AG09309 (cell line): ENCODE data around the gene SFXN5.

Experiments used
- DNase-seq: peaks from one replicate; pipeline ENCODE4 v3.0.0-alpha.2; 2010; ENCODE audit warnings: low read depth
- H3K4me3 ChIP-seq: 2 replicates; pipeline ENCODE4 v1.5.1; 2011; ENCODE audit warnings: mild to moderate bottlenecking, low read depth, low read length, moderate library complexity; ENCODE audit not compliant: control insufficient read depth
- TF ChIP-seq, protein P1 (sequence below): IDR thresholded peaks from 2 replicates; pipeline ENCODE4 v1.5.1; 2011; ENCODE audit warnings: mild to moderate bottlenecking, low read depth, low read length, inconsistent platforms; ENCODE audit not compliant: insufficient read depth, control insufficient read depth; ENCODE audit errors: missing control alignments

Gene SFXN5

GRCh38 chr2:72992734-72993102 is 78.8 kb downstream of the SFXN5 start:
- TF ChIP-seq, protein P1, sequence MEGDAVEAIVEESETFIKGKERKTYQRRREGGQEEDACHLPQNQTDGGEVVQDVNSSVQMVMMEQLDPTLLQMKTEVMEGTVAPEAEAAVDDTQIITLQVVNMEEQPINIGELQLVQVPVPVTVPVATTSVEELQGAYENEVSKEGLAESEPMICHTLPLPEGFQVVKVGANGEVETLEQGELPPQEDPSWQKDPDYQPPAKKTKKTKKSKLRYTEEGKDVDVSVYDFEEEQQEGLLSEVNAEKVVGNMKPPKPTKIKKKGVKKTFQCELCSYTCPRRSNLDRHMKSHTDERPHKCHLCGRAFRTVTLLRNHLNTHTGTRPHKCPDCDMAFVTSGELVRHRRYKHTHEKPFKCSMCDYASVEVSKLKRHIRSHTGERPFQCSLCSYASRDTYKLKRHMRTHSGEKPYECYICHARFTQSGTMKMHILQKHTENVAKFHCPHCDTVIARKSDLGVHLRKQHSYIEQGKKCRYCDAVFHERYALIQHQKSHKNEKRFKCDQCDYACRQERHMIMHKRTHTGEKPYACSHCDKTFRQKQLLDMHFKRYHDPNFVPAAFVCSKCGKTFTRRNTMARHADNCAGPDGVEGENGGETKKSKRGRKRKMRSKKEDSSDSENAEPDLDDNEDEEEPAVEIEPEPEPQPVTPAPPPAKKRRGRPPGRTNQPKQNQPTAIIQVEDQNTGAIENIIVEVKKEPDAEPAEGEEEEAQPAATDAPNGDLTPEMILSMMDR = no peak
- DNase-seq = no peak
- H3K4me3 ChIP-seq = no peak overlapping the region

GRCh38 chr2:72991980-72992733 is 79.4 kb downstream of the SFXN5 start:
- no peak overlapping the region for H3K4me3 ChIP-seq
- DNase-seq = no peak
- TF ChIP-seq, protein P1 = no peak

DNA sequence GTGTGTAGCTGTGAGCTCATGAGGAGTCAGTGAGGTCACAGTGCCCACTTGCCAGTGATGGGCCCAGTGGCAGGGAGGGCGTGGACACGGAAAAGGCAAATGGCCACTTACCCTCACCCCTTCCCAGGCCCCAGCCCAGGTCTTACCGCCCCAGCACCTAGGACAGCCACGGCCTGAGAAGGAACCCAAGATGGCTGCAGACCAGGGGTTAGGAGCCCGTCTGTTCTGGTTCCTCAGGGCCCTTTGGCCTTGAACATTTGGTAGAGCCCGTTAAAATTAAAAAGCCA is 80.1 kb downstream of the SFXN5 start:
- H3K4me3 ChIP-seq = no peak overlapping the region
- DNase-seq = no peak
- TF ChIP-seq, protein P1 = no peak

DNA sequence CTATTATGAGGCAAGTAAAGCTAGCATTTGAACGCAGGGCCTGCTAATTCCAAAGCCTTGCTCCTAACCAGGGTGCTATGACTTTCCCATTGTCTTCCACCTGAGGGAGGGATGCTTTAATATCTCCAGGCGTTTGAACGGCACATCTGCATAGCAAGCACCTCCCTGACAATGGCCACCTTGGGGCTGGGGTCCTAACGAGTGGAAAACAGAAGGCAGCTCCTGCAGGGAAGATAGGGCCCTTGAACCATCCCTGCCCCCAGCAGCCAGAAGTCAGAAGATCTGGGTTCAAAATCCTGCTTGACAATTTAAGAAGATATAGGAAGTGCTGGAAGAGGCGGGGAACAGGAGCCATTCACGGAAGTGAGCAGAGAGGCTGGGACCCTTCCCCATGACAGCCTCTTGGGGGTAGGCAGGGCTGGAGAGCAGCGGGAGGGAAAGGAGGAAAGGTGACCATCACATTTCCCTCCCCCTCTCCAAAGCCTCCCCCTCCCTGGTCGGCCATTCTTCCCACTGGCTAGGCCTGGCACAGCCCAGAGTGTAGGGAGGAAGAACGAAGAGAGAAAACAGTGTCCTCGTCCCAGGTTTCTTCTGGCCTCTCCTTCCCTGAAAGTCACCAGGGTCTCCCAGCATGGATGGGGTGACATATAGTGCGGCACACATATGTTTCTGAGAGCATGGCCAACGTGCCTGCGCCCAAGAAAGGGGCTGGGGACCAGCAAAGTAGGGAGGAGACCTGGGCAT is 80.6 kb downstream of the SFXN5 start:
- DNase-seq = no peak
- TF ChIP-seq, protein P1 = no peak
- no peak overlapping the region for H3K4me3 ChIP-seq

- no peak overlapping the region for H3K4me3 ChIP-seq
- TF ChIP-seq, protein P1 = no peak
- no peak for DNase-seq
Observed at GRCh38 chr2:72989770-72990556, 81.5 kb downstream of the SFXN5 start.

GRCh38 chr2:72988726-72989273 is 82.7 kb downstream of the SFXN5 start:
- H3K4me3 ChIP-seq = no peak overlapping the region
- DNase-seq = no peak
- TF ChIP-seq, protein P1 = no peak
